ENCODE results near the gene UQCRQ. TPM values are rescaled to one million over a fixed set of nuclear protein-coding genes. Genes with fewer than 3 reads are reported as not detected.

The UQCRQ gene
- total and polyA plus RNA-seq, 2 of the 13 experiments (the other 11 are each of a cell fraction or from before 2014, with no cell fraction given) = 257 to 575 TPM

DNA sequence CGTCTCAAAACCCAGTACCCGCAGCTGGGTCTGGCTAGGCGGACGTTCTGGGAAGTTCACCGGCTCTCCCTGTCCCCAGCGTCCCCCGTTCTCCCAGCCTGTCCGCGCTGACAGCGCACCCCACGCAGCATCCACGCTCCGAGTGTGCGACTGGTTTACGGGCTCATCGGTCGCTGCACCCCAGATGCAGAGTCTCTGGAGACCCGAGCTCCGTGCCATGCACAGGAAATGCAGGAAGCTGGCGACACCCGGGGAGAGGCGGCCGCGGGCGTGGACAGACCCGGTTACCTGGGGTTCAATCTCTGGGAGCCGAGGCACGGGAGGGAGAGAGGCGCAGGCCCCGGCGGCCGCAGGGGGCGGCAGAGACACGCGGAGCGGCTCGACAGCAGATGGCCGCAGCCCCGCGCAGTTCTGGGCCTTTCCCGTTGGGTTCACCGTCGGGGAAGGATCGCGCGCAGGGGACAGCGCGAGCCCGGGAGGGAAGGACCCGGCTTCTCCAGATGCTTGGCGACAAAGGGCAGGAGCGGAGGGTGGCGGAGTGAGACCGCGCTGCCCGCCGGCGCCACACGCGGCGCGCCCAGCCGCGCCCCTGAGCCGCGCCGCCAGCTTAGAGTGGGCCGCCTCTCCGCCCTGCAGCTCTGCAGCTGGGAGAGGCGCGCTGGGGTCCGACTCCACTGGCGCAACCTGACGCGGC is 36.6 kb upstream of the UQCRQ start (continued):
- TF ChIP-seq AHDC1 (CRISPR knock-in tag; IDR thresholded peaks at IDR 0.05; ENCODE audit: borderline replicate concordance) = peak; percentile 30; the same call in 1 of the 2 replicates
- TF ChIP-seq LRRFIP1 (CRISPR knock-in tag; conservative IDR thresholded peaks at IDR 0.05) = no peak
- TF ChIP-seq AKAP8 (CRISPR knock-in tag; IDR thresholded peaks at IDR 0.05) = no peak; the same call in 1 of the 2 replicates
- TF ChIP-seq, protein P1, sequence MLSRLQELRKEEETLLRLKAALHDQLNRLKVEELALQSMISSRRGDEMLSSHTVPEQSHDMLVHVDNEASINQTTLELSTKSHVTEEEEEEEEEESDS (CRISPR knock-in tag; IDR thresholded peaks at IDR 0.05; ENCODE audit: borderline replicate concordance) = no peak; the same call in 1 of the 2 replicates
- no peak; the same call in 1 of the 2 replicates for TF ChIP-seq DMAP1 (CRISPR knock-in tag; IDR thresholded peaks at IDR 0.05)
- TF ChIP-seq ZNF567 (CRISPR knock-in tag; IDR thresholded peaks at IDR 0.05; ENCODE audit: borderline replicate concordance) = no peak
- TF ChIP-seq SUZ12 (IDR thresholded peaks at IDR 0.05; ENCODE audit: low read depth, low read length) = no peak
- TF ChIP-seq, protein P2, sequence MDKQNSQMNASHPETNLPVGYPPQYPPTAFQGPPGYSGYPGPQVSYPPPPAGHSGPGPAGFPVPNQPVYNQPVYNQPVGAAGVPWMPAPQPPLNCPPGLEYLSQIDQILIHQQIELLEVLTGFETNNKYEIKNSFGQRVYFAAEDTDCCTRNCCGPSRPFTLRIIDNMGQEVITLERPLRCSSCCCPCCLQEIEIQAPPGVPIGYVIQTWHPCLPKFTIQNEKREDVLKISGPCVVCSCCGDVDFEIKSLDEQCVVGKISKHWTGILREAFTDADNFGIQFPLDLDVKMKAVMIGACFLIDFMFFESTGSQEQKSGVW (CRISPR knock-in tag; IDR thresholded peaks at IDR 0.05; ENCODE audit: borderline replicate concordance) = no peak; the same call in 1 of the 2 replicates
- TF ChIP-seq MED1 (CRISPR knock-in tag; IDR thresholded peaks at IDR 0.05) = peak; percentile 80
- peak; percentile 72 for TF ChIP-seq ZNF563 (CRISPR knock-in tag; IDR thresholded peaks at IDR 0.05)
- TF ChIP-seq CBX2 (IDR thresholded peaks at IDR 0.05; ENCODE audit: low read depth, low read length) = no peak
- no peak for TF ChIP-seq CBX2 (CRISPR knock-in tag; IDR thresholded peaks at IDR 0.05; ENCODE audit: low read depth)
- no peak for TF ChIP-seq ZNF24 (IDR thresholded peaks at IDR 0.05)
- peak; percentile 41 for TF ChIP-seq TEAD3 (CRISPR knock-in tag; optimal IDR thresholded peaks at IDR 0.05; ENCODE audit: borderline replicate concordance)
- no peak; the same call in 1 of the 2 replicates for TF ChIP-seq ZNF605 (CRISPR knock-in tag; IDR thresholded peaks at IDR 0.05)
- TF ChIP-seq DR1 (CRISPR knock-in tag; IDR thresholded peaks at IDR 0.05) = peak; percentile 39; the same call in 1 of the 2 replicates
- TF ChIP-seq ZNF713 (CRISPR knock-in tag; IDR thresholded peaks at IDR 0.05) = no peak
